COLO668 (cell line): ENCODE results near the gene IFNAR2.
"Not testable (repeated sequence)": the region's sequence is repeated elsewhere in the genome, so short reads cannot be mapped to it uniquely, and the experiment has no call there.

Experiments used
- DNase-seq: peaks from one replicate; lab custom pipeline; 2025; ENCODE audit not compliant: unreplicated experiment; lab: John Stamatoyannopoulos, UW

IFNAR2 gene

DNA sequence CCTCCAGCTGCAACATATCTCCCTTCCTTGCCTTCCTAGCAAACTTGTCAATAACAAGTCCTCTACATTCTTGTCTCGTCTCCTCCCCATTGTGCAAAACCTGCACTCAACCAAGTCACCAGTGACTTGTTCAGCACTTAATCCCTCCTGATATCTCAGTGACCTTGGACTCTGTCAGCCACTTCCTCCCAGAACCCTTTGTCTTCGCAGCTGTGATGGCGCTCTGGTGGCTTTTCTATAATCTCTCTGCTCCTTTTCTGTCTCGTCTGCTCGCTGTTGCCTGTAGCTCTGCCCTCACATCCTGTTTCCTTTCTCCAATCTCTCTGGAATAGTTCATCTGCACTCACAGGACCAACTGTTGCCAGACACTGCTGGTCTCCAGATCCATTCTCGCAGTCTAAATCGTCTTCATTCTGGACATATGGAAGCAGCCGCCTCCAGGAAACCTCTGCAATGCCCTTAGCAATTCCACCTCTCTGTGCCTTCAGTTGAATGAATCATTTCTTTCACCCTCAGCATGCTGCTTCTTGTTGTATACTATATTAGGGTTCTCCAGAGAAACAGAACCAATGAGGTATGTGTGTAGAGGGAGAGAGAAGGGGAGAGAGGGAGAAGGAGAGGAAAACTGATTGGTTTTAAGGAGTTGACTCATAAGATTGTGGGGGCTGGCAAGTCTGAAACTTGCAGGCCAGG, 17.4 kb upstream of the IFNAR2 start:
- DNase-seq = no peak

GRCh38 chr21:33214056-33214455, 15.7 kb upstream of the IFNAR2 start:
- no peak for DNase-seq

DNA sequence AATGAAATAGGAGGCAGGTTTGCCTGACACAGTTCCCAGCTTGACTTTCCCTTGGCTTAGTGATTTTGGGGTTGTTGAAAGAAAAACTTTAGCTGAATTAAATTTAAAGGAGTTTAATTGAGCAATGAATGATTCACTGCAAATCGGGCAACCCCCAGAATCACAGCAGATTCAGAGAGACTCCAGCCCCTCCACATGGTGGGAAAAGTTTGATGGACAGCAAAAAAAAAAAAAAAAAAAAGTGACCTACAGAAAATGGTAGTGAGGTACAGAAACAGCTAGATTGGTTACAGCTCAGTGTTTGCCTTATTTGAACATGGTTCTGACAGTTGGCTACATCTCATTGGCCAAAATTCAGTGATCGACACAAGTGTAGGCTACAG, 12.6 kb upstream of the IFNAR2 start:
- DNase-seq = no peak

DNA sequence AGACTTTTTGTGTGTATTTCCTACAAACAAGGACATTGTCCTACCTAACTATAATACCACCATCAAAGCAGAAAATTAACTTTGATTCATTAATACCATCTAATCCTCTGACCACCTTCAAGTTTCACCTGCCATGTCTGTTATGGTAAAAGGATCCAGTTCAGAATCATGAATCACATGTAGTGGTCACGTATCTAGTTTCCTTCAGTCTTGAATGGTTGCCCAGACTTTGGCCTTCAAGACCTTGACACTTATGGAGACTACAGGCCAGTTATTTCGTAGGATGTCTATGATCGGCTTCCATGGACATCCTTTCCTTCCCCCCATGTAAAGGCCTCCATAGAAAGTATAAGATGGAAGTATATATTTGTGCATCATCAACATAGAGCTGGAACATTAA, 10.4 kb upstream of the IFNAR2 start:
- no peak for DNase-seq

GRCh38 chr21:33219954-33220353, 9.8 kb upstream of the IFNAR2 start:
- DNase-seq = no peak

DNA sequence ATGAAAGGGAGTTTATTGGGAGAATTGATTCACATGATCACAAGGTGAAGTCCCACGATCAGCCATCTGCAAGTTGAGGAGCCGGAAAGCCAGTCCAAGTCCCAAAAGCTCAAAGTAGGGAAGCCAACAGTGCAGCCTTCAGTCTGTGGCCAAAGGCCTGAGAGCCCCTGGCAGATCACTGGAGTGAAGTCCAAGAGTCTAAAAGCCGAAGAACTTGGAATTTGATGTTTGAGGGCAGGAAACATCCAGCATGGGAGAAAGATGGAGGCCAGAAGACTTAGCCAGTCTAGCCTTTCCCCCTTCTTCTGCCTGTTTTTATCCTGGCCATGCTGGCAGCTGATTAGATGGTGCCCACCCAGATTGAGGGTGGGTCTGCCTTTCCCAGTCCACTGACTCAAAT, 4.4 kb upstream of the IFNAR2 start:
- not testable (repeated sequence) for DNase-seq

DNA sequence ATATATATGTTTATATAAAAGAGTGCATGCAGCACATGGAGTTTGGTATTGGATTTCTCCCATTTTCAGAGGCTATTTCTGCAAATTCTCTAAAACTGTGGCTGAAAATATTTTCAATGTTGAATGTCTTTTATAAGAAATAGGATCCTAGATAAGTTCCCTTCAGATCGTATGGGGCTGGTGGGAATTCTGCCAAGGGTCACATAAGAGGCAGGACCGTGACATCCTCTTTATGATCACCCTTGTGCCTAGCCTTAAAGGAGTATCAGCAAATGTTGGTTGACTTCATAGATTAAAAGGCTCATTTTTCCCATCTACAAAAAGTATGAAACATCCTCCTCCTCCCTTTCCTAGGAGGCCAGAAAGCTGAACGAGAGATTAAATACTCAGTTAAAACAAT, 1.3 kb upstream of the IFNAR2 start:
- DNase-seq = no peak

DNA sequence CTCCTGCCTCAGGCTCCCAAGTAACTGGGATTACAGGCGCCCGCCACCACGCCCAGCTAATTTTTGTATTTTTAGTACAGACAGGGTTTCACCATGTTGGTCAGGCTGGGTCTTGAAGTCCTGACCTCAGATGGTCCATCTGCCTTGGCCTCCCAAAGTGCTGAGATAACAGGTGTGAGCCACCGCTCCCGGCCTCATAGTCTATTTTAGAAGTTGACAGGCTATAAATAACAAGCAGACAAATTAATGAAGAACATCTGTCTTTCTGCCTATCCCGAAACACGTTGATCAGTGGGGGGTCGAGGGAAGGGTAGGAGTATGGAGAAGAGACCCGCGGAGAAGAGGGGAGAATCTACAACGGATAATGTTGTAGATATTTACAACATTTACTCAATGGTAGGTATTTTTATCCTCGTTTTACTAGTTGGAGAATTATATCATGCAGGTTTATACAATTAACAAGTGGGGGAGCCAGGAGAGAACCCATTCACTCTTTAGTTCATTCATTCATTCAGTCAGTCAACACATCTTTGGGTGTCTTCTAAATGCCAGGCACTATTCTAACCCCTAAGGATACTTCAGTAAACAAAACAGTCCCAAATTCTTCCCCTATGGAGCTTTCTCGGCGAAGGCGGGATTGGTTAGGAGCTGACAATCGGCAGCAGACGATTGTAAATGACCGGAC, 497 bp upstream of the IFNAR2 start:
- no peak for DNase-seq

GRCh38 chr21:33230545-33231324, 997 bp downstream of the IFNAR2 start:
- peak; percentile 52 for DNase-seq

GRCh38 chr21:33231526-33231925, 1.8 kb downstream of the IFNAR2 start:
- no peak for DNase-seq

- no peak for DNase-seq
Measured at GRCh38 chr21:33232291-33233034, 2.7 kb downstream of the IFNAR2 start.

DNA sequence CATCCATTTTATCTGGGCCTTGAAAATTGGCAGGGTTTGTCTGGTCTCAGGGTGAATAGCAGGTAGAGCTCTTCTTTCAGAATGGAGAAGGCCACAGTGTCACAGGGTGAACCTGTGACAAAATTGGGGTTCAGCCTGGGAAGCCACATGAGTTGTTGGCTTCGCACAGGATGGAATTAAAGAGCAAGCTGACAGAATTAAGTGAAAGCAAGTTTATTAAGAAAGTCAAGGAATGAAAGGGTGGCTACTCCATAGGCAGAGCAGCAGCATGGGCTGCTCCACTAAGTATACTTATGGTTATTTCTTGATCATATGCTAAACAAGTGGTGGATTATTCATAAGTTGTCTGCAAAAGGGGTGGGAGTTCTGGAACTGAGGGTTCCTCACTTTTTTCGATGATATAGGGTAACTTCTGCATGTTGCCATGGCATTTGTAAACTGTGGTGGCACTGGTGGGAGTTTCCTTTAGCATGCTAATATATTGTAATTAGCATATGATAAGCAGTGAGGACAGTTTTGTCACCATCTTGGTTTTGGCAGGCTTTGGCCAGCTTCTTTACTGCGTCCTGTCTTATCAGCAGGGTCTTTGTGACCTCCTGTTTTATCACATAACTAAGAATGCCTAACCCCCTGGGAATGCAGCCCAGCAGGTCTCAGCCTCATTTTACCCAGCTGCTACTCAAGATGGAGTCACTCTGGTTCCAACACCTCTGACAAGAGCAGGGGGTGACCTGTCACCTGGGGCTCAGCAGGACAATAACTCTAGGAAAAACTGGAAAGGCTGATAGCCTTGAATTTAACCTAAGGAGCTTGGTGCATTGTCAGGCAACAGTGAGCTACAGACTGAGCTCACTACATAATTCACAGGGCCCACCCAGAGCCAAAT, 5.1 kb downstream of the IFNAR2 start:
- no peak for DNase-seq

GRCh38 chr21:33236013-33236686, 6.4 kb downstream of the IFNAR2 start:
- no peak for DNase-seq

DNA sequence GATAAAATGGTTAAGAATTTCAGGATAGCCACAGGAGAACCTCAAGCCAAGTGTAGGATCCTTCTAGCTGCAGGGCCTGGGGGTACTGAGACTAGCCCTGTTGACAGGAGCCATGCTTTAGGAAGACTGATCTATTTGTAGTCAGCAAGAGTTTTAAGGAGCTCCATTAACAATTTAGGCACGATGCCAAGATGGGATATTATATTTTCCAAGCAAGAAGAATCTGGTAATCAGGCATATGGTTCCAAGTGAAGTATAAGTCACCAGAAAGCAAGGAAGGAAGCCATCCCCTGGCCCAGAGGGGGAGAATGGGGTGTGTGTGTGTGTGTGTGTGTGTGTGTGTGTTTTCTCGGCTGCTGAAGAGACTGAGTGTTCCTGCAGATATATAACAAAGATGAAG, 7.0 kb downstream of the IFNAR2 start:
- no peak for DNase-seq

DNA sequence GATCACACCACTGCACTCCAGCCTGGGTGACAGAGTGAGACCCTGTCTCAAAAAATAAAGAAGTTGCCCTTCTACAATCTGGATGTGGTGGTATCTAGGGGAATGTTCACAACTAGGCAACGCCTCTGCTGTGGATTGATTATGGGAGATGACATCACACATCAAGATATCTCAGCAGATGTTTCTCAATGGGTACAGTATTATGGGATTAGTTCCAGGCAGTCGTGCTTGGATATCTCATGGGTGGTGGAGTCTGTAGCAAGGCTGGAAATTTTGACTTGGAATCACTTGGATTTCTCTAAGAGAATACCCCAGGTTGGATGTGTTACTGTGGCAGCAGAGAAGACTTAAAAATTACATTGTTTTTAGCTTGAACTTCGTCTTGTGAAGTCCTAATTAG, 7.7 kb downstream of the IFNAR2 start:
- DNase-seq = no peak

- DNase-seq = no peak
Measured at GRCh38 chr21:33238146-33238545, 8.4 kb downstream of the IFNAR2 start.

DNA sequence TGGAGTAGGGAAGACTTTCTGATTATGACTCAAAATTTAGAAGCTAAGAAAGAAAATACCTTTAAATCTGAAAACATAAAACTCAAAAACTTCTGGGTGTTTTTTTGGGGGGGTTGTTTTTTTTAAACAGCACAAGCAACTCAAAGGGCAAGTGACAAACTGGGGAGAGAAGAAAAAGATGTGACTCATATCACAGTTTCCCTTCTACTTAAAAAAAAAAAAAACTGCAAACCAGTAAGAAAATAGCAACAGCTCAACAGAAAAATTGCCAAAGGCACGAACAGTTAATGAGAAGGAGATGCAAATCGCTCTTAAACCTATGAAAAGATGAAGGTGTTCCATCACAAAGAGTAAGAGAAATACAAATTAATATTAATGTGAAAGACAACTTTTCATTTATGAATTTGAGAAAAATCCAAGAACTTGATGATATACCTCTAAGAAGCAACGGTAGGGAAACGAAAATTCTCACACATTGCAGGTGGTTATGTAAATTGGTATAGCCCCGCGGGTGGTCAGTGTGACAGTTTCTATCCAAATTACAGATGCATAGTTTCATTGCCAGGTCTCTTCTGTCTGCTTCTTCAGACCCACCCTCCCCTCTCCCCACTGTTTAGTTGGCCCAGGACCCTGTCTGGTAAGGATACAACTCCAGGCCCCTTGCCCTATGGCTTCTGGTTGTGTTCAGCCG, 9.0 kb downstream of the IFNAR2 start:
- no peak for DNase-seq

- not testable (repeated sequence) for DNase-seq
Measured at GRCh38 chr21:33239559-33240127, 9.9 kb downstream of the IFNAR2 start.

DNA sequence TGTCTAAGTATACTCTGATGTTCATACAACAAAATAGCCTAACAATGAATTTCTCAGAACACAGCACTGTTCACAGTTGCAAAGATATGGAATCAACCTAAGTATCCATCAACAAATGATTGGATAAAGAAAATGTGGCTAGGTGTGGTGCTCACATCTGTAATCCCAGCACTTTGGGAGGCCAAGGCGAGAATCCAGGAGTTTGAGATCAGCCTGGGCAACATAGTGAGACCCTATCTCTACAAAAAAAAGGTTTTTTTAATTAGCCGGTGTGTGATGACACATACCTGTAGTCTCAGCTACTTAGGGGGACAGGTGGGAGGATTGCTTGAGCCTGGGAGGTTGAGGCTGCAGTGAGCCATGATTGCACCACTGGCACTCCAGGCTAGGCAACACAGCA, 10.7 kb downstream of the IFNAR2 start:
- DNase-seq = no peak
